Measurements from ENCODE around the gene SP1.

GRCh38 chr12:53452159-53453077 lies 72.4 kb downstream of the SP1 start:
- no peak for TF ChIP-seq YY1 (IDR thresholded peaks at IDR 0.05; ENCODE audit: insufficient read depth, insufficient read length)
- TF ChIP-seq ZNF274 (IDR thresholded peaks at IDR 0.05; ENCODE audit: low read depth, low read length) = no peak

All from NT2/D1 (cell line).